GM12865 (cell line): ENCODE results near the gene MRPL14.

Experiments used
- DNase-seq: peaks from one replicate; pipeline ENCODE4 v3.0.0; 2010; ENCODE audit warnings: low read depth
- H3K4me3 ChIP-seq: 2 replicates; pipeline ENCODE4 v1.5.1; 2011; ENCODE audit warnings: mild to moderate bottlenecking, low read depth, low read length, control low read depth
- CTCF ChIP-seq: IDR thresholded peaks from 2 replicates; pipeline ENCODE4 v1.5.1; 2011; ENCODE audit warnings: low read length, control low read depth, low read depth, inconsistent platforms; ENCODE audit not compliant: insufficient read depth; ENCODE audit errors: missing control alignments

MRPL14 gene

GRCh38 chr6:44167567-44167966 lies 40.3 kb upstream of the MRPL14 start:
- H3K4me3 ChIP-seq = no peak overlapping the region
- no peak for TF ChIP-seq CTCF
- DNase-seq = no peak

- no peak overlapping the region for H3K4me3 ChIP-seq
- no peak for DNase-seq
- TF ChIP-seq CTCF = no peak
Observed at GRCh38 chr6:44166591-44167184, 39.4 kb upstream of the MRPL14 start.

- DNase-seq = no peak
- no peak for TF ChIP-seq CTCF
- no peak overlapping the region for H3K4me3 ChIP-seq
Observed at GRCh38 chr6:44166116-44166515, 38.9 kb upstream of the MRPL14 start.

GRCh38 chr6:44162876-44163625 lies 35.8 kb upstream of the MRPL14 start:
- no peak overlapping the region for H3K4me3 ChIP-seq
- DNase-seq = no peak
- no peak for TF ChIP-seq CTCF

GRCh38 chr6:44161997-44162338 lies 34.7 kb upstream of the MRPL14 start:
- H3K4me3 ChIP-seq = no peak overlapping the region
- no peak for DNase-seq
- no peak for TF ChIP-seq CTCF

- no peak for TF ChIP-seq CTCF
- H3K4me3 ChIP-seq = no peak within 1 kb of the TSS
- no peak for DNase-seq
Observed at GRCh38 chr6:44158770-44159228, 31.5 kb upstream of the MRPL14 start, which contains the start of gene CAPN11. CAPN11 (plus strand) TSS chr6:44158820; CDS start chr6:44158849, 29 bp downstream.

- no peak overlapping the region for H3K4me3 ChIP-seq
- DNase-seq = no peak
- TF ChIP-seq CTCF = no peak
Observed at GRCh38 chr6:44157152-44157521, 29.9 kb upstream of the MRPL14 start.
